Ishikawa (cell line): ENCODE results near the gene ABHD17C.

Source experiments
- CEBPB ChIP-seq: IDR thresholded peaks from 2 replicates; pipeline ENCODE4 v1.6.1; 2012
- CREB1 ChIP-seq: IDR thresholded peaks from 2 replicates; pipeline ENCODE4 v1.6.1; 2012; ENCODE audit warnings: low read depth
- EP300 ChIP-seq: IDR thresholded peaks from 2 replicates; pipeline ENCODE4 v1.6.1; 2012; ENCODE audit warnings: borderline replicate concordance
- NFIC ChIP-seq: IDR thresholded peaks from 2 replicates; pipeline ENCODE4 v1.6.1; 2012
- TCF12 ChIP-seq: IDR thresholded peaks from 2 replicates; pipeline ENCODE4 v1.6.1; 2012; ENCODE audit warnings: low read depth
- TF ChIP-seq, protein P1 (sequence below): IDR thresholded peaks from 2 replicates; pipeline ENCODE4 v1.6.1; 2012; ENCODE audit warnings: low read depth, mild to moderate bottlenecking
- TF ChIP-seq, protein P2 (sequence below): IDR thresholded peaks from 2 replicates; pipeline ENCODE4 v1.6.1; 2012

DNA sequence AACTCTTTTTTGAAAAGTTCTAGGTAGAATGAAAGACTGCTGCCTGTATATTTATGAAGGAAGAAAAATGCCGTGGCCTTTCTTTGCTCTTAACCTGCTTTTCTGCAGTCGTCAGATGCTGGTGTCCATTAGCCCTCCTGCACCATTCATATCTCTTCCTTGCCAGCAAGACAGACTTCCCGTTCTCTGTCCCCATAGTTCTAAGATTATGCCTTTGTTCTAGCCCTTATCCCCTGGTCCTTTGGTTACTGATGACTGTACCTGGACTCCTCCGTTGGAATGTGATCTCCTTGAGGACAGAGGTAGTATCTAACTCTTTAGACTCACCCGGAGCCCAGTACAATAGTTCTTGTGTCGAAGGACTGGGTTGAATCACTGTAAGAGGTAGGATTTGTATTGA is 16.8 kb downstream of the ABHD17C start:
- TF ChIP-seq, protein P1, sequence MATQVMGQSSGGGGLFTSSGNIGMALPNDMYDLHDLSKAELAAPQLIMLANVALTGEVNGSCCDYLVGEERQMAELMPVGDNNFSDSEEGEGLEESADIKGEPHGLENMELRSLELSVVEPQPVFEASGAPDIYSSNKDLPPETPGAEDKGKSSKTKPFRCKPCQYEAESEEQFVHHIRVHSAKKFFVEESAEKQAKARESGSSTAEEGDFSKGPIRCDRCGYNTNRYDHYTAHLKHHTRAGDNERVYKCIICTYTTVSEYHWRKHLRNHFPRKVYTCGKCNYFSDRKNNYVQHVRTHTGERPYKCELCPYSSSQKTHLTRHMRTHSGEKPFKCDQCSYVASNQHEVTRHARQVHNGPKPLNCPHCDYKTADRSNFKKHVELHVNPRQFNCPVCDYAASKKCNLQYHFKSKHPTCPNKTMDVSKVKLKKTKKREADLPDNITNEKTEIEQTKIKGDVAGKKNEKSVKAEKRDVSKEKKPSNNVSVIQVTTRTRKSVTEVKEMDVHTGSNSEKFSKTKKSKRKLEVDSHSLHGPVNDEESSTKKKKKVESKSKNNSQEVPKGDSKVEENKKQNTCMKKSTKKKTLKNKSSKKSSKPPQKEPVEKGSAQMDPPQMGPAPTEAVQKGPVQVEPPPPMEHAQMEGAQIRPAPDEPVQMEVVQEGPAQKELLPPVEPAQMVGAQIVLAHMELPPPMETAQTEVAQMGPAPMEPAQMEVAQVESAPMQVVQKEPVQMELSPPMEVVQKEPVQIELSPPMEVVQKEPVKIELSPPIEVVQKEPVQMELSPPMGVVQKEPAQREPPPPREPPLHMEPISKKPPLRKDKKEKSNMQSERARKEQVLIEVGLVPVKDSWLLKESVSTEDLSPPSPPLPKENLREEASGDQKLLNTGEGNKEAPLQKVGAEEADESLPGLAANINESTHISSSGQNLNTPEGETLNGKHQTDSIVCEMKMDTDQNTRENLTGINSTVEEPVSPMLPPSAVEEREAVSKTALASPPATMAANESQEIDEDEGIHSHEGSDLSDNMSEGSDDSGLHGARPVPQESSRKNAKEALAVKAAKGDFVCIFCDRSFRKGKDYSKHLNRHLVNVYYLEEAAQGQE = no peak
- no peak for TF ChIP-seq TCF12
- no peak for TF ChIP-seq CREB1
- TF ChIP-seq, protein P2, sequence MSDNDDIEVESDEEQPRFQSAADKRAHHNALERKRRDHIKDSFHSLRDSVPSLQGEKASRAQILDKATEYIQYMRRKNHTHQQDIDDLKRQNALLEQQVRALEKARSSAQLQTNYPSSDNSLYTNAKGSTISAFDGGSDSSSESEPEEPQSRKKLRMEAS = no peak
- no peak for TF ChIP-seq CEBPB
- TF ChIP-seq EP300 = no peak
- no peak for TF ChIP-seq NFIC
